NCI-H1694 (cell line): ENCODE measurements around the gene METTL24.

ENCODE experiments used
- DNase-seq: peaks from one replicate; lab custom pipeline; 2025; lab: John Stamatoyannopoulos, UW

METTL24 gene

DNA sequence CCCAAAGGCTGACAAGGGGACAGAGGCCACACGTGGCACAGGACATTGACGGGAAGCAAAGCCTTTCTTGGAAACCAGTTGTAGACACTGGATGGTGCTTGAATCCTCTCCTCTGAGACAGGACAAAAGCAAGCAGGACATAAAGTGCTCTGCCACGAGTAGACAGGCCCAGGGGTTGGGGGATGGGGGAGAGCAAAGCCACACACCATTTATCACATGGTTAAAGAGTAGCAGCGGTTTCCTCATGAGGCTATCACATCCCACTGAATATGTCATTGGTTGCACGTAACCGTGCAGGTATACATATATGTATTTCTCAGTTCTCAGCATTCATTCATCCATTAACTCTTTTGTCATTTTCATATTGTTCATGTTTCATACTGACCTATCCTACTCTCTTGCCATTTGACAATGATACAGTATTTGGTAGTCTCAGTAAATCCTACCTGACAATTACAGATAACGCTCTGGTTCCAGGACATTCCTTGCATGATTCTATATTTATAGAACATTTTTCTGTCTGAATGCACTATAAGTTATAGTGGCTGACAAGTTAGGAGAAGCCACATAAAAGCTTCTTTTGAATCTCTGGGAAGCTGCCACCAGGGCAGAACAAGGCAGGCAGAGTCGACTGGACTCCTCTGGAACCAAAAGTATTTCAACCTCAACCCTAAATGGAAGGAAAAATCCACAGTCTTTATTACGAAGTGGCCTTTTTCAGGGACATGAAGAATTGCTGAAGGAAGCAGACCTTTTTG, 23.5 kb downstream of the METTL24 start:
- DNase-seq: no peak

DNA sequence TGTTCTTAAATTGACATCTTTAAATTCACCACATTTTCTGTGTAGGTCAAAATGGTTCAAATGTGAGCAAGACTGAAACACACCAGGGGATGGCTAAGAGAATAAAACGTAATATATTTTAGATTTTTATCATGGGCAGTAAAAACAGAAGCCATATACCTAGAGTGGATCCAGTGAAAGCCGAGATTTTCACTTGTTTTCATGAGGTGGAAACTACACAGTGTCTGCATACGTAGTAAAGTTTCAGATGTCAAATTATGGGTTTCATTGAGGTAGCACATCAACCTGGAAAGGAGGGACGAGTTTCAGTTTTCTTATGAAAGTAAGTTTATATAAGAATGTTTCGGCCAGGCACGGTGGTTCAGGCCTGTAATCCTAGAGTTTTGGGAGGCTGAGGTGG, 25.9 kb downstream of the METTL24 start:
- DNase-seq: no peak

DNA sequence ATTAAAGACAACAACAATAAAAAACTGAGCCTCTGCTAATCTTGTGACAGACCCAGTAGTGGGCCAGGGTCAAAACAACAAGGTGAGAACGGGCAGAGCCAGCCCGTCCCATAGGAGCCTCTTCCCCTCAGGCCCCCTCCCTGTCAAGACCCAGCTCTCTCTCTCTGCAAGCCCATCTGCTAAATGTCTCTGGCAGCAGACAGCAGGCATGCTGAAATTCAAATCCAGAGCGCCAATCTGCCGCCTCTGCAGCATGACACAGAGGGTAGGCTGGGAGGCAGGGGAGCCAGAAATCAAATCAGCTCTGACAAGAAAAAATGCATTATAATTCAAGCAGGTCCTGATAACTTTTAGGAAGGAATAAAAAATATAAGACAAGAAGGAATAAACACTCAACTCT, 26.3 kb downstream of the METTL24 start:
- peak; percentile 76 for DNase-seq

DNA sequence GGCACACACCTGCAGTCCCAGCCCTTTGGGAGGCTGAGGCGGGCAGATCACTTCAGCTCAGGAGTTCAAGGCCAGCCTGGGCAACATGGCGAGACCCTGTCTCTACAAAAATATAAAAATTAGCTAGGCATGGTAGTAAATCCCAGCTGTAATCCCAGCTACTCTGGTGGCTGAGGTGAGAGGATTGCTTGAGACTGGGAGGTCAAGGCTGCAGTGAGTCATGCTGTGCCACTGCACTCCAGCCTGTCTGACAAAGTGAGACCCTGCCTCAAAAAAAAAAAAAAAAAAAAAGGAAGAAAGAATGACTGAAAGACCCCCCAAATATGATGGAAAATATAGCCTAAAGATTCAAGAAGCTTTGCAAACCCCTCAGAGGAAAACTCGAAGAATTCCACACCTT, 26.8 kb downstream of the METTL24 start:
- no peak for DNase-seq

DNA sequence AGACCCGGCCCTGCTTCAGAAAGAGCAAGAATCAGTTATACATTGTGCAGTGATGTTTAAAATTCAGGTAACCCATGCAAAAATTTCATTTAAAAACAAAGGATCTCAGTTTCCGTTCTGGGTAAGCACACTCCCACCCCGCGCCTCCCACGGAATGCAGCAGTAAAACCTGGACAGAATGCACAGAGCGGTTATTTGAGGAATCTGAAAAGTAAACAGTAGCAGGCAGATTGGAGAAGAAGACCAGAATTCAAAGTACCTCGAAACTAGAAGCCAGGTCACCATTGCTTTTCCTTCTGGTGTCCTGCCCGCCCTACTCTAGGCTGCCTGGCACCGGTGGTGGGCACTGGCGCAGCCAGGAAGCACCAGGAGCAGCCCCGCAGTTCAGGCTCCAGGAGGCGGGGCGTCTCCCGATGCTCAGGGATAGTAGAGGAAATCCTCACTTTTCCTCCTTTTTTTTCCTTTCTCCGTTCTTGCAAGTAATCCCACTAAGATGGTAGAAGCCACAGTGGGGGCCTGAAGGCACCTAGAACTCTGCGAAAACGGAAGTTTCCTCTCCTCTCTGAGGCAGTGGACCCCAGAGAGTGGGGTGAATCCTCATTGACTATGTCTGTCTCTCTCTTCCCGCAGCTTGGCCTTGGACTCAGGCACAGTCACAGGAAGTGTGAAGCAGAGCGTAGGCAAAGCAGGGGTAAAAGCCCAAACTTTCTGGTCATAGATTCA, 28.3 kb downstream of the METTL24 start:
- DNase-seq: peak; percentile 37

DNA sequence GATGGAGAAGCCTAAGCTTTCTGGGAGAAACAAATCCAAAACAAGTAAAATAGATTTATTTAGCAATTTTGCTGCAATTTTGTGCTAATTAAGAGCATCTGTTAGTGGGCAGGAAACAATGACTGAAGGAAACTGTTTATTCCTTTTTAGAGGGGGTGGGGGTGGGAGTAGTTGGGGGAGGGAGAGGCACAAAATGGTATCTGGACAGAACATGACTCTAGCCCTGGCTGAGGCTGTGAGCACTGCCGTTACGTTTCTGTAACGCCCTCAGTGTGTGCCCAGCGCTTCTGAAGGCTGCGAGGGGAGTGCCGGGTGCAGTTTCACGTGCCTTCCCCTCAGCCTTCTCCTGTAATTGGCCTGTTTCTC, 28.8 kb downstream of the METTL24 start:
- peak; percentile 37 for DNase-seq

DNA sequence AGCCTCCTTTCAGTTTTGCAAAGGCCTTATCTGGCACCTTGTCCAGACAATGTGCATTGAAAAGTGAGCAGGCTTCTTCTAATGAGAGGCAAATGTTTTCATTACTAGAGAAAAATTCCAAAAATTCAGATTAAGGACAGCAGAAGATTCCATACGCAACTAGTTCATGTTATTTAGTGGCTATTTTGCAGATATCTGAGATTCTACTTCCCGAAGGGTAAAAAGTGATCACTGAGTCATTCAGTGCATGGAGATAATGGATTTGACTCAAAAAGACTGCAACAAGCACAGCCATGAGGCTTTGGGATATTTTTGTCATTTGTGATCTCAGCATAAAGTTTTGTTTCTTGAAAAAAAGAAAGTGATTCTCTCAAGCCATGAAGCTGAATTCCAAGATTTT, 29.9 kb downstream of the METTL24 start:
- no peak for DNase-seq

DNA sequence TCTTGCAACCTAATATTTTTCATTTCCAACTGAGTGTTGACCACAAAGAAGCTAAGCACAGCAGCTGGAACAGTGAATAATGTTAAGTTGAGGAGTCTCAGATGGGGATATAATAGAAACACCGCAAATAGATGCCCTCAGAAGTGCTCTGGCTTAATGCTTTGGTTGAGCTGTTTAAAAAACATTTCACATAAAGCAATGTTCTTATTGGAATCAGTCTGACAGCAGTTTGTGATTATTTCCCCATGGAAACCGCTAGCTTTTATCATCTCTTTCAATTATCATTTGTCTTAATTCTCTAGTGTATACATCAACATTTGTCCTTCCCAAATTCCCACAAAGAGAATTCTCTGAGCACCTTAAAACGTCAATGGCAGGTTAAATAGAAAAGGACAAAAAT, 30.8 kb downstream of the METTL24 start:
- DNase-seq: no peak

DNA sequence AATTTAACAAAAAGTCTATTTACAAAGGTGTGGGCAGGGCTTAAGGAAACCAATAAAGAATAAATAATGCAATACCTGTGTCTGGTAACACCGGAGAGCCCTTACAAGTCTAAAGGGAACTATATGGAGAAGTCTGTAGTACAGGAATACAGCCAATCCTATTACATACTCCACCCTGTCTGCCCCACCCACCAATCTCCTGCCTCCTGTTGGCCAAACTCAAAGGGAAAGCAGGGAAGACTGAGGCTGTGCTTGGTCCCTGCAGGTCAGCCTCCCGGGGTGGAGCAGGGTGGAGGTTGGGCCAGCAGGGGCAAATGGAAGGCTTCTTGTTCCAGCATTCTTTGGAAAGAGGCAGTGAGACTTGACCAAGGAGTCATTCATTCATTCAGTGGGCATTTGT, 31.5 kb downstream of the METTL24 start:
- no peak for DNase-seq

DNA sequence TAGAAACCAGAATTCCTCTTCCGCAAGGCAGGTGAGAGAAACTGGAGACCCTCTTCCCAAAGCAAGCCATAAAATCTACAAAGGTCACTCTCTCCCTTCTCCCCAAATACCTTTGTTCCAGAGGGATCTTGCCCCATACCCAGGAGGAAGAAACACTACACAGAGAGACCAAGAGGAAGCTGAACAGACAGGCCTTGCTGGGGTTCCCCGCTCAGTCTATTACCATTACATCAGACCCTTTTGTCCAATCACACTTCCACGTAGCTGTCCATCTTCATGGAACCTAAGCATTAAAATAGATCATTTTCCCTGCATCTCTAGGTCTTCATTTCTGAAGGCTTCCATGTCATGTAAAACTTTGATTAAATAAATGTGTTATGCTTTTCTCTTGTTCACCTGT, 32.1 kb downstream of the METTL24 start:
- no peak for DNase-seq

DNA sequence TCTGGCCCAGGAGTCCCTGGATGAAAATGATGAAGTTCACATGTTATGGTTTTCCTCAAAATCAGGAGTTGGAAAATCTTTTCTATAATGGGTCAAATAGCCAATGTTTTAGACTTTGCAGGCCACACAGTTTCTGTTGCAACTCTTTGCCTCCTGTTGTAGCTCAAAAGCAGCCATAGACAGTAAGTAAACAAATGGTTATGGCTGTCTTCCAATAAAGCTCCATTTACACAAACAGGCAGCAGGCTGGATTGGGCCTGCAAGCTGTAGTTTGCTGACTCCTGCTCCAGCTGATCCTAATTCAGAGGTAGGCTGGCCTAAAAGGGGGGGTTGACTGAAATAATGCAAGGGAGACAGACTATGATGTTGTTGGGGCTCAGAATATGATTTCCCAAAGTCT, 33.0 kb downstream of the METTL24 start:
- DNase-seq: peak; percentile 77

DNA sequence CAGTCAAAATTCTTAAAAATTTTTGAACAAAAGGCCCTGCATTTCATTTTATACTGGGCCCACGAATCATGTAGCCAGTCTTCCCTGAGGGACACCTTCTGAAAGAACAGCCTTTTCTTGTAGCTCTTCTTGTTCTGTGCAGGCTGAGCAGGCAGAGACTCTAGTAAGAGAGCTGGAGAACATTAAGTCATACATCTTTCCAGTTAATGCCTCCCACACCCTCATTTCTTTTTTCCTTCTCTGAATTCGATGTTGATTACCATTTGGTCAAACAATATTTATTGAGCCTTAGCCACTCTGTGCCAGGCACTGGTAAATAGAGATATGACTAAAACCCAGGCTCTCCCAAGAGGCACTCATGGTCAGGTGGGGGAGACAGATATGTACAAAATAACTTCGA, 33.6 kb downstream of the METTL24 start:
- no peak for DNase-seq

DNA sequence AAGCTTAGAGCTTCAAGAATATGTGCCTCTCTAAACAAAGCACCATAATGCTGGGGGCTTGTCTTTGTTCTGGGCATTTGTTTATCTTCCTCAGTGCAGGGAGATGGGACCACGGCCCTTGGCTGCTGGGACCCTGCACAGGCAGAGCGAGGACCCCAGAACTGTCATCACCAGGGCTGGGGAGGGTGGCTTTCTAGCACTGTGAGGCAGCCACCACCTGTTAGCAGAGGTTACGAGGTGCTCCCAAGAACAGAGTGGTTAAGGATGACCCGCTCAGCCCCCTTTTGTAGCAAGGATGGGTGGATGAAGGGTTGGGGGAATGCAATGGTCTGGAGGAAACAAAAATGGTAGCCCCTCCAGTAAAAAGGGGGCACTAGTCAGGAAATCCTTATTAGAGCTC, 34.9 kb downstream of the METTL24 start:
- no peak for DNase-seq

DNA sequence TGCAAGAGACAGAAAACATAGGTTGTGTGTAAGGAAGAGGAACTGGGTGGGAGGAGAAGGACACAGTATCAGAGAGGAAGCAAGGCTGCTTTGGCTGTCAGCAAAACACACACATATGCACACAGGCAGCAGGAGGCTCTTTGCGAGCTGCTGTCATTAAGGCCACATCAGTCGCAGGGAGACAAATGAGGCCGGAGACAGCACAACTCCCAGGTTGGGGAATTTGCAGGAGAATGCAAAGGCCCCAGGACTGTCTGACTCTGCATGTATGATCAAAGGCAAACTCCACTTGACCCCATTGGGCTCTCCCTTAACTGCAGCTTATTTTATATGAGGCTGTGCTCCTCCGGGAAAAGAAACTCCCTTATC, 35.3 kb downstream of the METTL24 start:
- DNase-seq: no peak

DNA sequence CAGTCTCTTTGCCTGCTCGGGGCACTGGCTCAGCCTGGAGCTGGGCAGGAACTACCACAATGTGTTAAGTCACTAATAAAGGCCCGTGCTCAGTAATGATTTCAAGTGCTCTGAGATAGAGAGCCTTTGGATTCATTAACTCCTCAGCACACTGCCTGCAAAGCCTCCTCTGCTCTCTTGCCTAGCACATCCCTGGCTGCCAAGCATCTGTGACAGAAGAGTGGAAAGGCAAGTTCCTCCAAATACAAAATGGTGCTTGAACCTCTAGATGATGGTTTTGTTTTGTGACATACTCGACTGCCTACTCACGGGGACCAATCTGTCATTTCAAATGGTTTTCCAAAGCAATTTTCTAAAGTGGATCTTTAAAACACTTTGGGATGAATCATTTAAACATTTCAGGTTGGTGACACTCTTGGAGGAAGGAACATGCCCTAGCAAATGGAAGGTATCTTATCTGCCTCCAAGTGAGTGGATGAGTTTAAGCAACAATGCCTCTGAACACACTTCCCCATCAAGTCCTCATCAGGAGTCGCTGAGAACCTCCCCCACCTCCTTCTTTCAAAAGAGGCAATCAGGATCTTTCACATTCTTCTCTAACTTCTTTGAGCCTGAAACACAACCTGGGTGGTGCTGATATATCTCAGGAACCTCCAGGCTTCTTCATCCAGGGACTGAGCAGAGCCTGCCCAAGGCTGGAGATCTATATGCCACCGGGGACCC, 35.8 kb downstream of the METTL24 start:
- no peak for DNase-seq

DNA sequence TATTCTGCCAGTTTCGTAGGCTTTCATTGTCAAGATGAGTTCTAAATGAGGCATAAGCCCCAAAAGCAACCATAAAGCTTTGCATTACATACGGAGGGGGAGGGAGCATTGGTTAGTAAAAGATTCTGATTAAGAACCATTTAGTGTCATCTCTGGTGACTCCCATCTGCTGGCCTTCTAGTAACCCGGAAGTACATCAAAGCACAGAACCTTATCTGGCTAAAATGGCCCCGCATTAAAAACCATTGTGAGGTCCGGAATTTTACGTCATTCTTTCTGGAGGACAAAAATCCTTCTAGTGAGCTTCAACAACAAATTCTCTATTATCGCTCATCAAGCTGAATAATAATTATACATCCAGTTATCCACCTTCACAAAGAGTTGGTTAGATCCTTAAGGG, 37.8 kb downstream of the METTL24 start:
- DNase-seq: no peak

DNA sequence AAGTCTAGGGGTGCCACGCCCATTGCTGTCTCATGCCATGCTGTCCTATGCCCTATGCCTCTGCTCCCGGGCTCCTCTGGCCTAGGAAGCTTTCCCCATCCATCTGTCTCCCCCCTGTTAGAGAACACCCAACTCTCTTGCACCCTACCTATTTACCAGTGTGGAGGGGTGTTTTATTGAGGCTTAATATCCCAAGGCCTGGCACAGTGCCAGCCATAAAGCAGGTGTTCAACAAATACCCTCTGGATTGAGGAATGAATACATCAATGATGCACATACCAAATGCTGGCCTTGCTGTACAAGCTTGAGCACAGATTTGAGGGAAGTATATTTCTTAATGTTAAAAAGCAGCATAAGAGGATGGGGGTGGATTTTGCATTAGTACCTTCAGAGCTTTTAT, 38.3 kb downstream of the METTL24 start:
- DNase-seq: no peak

DNA sequence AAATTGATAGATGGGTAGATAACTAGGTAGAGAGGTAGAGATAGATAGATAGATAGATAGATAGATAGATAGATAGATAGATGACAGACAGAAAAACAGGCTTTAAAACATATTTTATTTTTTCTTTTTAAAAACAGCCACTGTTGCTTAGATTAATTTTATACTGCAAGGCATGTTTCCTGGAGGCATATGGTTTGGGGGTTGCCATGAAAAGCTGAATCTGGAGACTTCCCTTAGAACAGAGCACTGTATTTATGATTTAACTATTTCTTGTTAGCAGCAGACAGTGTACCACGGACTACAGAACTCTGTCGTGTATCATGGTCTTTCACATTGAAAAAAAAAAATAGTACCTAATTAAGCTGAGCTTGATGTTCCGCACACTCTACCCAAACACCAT, 38.8 kb downstream of the METTL24 start:
- no peak for DNase-seq

DNA sequence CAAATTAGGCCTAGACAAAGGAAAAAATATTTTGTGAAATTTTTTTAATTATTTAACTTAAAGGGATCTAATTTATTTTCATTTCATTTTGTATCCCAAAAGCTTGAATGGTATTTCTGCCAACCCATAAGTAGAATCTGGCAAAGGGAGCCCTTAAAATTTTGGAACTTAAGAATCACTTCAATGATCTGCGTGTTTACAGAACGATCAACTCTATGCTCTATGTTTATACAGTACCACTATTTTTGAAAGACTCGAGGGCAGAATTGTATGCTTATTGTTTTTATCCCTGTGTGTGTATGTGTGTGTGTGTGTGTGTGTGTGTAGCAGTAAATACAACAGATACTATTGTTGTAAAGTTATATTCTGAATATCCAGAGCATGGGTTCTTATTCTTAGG, 39.2 kb downstream of the METTL24 start:
- DNase-seq: no peak

DNA sequence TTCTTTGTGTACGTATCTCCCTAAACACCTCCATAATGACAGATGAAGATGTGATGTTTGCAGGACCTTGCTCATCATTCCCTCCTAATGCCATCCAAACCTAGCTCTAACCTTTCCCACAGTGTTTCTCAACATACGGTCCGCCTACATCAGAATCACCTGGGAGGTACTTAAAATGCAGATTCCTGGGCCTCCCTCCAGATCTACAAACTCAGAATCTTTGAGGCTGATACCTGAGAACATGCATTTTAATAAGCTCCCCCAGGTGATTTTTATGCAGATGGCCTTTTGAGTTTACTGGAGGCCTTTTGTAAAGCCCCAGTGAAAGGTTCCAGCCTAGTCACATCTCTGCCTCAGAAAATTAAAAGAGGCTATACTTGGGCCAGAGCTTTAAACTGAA, 40.5 kb downstream of the METTL24 start:
- no peak for DNase-seq

DNA sequence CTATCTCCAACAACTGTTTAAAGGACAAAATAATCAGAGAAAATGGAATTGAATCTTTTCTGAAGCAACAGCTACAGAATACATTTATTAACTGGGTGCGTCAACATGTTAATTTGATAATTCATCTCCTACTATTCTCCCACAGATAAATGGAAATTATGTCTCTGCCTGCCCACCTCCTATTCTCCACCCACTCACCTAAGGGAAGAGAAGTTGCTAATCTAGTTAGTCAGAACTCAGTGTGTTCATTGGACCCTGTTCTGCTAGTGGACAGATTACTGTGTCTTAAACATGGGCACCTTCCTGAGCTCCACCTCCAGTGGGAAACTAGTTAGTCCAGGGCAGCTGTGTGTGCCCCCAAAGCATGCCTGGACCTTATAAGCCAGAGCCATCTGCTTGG, 41.0 kb downstream of the METTL24 start:
- no peak for DNase-seq

DNA sequence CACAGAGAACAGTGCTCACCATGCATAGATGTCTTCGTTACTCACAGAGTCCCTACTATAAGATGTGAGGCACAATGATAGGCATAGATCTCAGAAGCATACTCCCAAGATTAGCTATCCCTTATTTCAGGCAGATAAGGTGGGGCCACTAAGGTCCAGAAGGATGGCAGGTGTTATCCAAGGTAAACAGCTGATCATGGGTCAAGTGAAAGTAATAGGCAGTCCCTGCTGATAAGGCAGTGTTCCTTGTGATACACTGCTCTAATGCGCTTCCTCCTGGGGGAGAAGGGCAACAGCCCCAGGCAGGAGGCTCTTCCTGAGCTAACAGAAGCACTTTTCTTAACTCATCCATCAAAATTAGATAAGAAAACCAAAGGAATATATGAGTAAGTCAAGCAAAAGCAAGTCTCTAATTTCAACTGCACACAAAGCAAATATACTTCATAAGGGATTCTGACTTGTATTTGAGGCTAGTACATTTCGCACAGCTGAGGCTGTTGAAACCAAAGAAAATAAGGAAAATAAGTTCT, 42.2 kb downstream of the METTL24 start:
- DNase-seq: no peak
